ENCODE data around the gene PLA2G2D. TPM values are rescaled to one million over a fixed set of nuclear protein-coding genes. Genes with fewer than 3 reads are reported as not detected.

Gene PLA2G2D
- total RNA-seq, 1 donor from 2014 or later = not detected

DNA sequence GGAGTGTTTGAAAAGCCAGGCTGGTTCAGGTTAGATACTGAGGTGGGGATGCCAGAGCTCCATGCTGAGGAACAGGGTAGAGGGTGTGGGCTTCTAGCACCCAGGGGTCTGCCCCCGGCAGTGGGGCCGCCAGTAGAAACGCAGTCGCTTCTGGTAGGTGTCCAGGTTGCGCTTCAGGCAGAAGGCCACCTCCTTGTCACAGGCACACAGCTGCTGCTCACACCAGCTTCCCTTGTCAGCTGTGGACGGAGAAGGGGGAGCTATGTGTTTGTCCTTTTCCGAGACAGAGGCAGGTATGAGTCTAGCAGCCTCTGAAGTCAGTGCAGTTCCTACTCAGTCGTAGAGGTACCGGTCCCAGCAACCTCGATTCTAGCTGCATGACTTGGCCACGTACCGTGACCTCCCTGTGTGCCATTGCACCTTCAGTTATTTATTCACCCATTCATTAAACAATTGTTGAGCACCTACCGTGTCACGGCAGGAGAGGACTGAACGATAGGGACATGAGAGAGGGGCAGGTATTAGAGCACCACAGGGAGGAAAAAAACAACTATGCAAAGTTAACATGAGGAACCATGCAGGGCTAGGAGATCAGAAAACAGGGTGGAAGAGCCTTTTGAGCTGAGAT, 5.2 kb downstream of the PLA2G2D start:
- H3K4me2 ChIP-seq = no peak overlapping the region
- no peak overlapping the region for H3K9ac ChIP-seq
- no peak overlapping the region for H3K4me3 ChIP-seq
- H3K79me2 ChIP-seq (ENCODE audit: low read depth) = no peaks in the 10 kb centered on the region
- H3K27me3 Mint-ChIP-seq (ENCODE audit: insufficient read depth, low read depth) = peaks cover 13% of the 10 kb centered on the region
- no peaks in the 10 kb centered on the region for H3K36me3 Mint-ChIP-seq
- H3F3A ChIP-seq (ENCODE audit: low read depth) = no peaks in the 10 kb centered on the region
- no peaks in the 10 kb centered on the region for H3K36me3 ChIP-seq
- no peaks in the 10 kb centered on the region for H3K9me3 ChIP-seq (ENCODE audit: low read depth)
- H4K20me1 ChIP-seq (ENCODE audit: low read depth) = no peaks in the 10 kb centered on the region
- no peak overlapping the region for H3K27ac Mint-ChIP-seq
- H3K4me1 ChIP-seq = no peaks in the 10 kb centered on the region
- no peaks in the 10 kb centered on the region for H3K27me3 ChIP-seq
- H3K4me3 Mint-ChIP-seq = no peak overlapping the region
- H3K9me3 Mint-ChIP-seq = no peaks in the 10 kb centered on the region
- no peaks in the 10 kb centered on the region for H3K4me1 Mint-ChIP-seq
- no peak overlapping the region for H2AFZ ChIP-seq (replicated peaks)
- no peak overlapping the region for H3K27ac ChIP-seq
- no peak for DNase-seq (ENCODE audit: low spot score)
- no peak for TF ChIP-seq CTCF (IDR thresholded peaks at IDR 0.05)
- no peak for TF ChIP-seq EZH2phosphoT487 (IDR thresholded peaks at IDR 0.05)
- no peak for TF ChIP-seq EZH2 (IDR thresholded peaks at IDR 0.05)

DNA sequence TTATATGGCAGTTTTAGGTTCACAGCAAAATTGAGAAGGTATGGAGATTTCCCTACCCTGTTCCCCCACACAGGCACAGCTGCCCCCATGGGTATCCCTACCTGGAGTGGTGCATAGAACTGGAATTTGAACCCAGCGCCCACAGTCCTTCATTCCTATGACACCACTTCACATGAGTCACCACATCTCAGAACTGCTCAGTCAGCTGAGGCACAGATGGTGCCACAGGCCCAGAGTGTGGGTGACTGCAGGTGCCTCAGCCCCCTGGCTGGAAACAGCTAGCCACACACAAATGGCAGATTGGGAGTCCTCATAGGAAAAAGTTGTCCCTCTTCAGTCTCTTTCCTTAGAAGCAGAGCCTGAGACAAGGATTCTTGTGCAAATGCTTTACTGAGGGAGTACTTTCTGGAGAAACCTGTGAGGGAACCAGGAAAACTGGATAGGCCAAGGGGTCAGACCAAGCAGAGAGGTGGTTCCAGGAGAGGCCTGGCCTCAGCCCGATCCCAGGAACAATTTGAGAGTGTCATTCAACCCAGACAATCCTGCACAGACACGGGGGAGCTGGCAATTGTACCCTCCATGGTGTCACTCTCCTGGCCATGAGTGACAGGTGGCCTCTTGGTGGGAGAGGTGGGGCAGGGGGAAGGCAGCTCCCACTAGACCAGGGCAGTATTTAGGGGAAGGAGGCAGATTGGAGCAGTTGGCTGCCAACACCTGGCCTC, 6.9 kb downstream of the PLA2G2D start:
- Histone ChIP-seq H3K4me1 (no peaks in the 10 kb centered on the region), H3K36me3 (no peaks in the 10 kb centered on the region), H3K4me3 (no peak overlapping the region), H4K20me1 (ENCODE audit: low read depth) (no peaks in the 10 kb centered on the region), H3F3A (ENCODE audit: low read depth) (no peaks in the 10 kb centered on the region), H3K79me2 (ENCODE audit: low read depth) (no peaks in the 10 kb centered on the region), H3K27me3 (no peaks in the 10 kb centered on the region), H3K27ac (no peak overlapping the region), H3K9ac (no peak overlapping the region), H3K4me2 (no peak overlapping the region), H2AFZ (replicated peaks) (no peak overlapping the region), H3K9me3 (ENCODE audit: low read depth) (no peaks in the 10 kb centered on the region)
- peaks cover 13% of the 10 kb centered on the region for H3K27me3 Mint-ChIP-seq (ENCODE audit: insufficient read depth, low read depth)
- peaks cover 6% of the 10 kb centered on the region for H3K4me1 Mint-ChIP-seq
- H3K4me3 Mint-ChIP-seq = no peak overlapping the region
- no peaks in the 10 kb centered on the region for H3K36me3 Mint-ChIP-seq
- TF ChIP-seq EZH2 (IDR thresholded peaks at IDR 0.05) (no peak), EZH2phosphoT487 (IDR thresholded peaks at IDR 0.05) (no peak), CTCF (IDR thresholded peaks at IDR 0.05) (no peak)
- no peak overlapping the region for H3K27ac Mint-ChIP-seq
- no peaks in the 10 kb centered on the region for H3K9me3 Mint-ChIP-seq
- DNase-seq (ENCODE audit: low spot score) = no peak

DNA sequence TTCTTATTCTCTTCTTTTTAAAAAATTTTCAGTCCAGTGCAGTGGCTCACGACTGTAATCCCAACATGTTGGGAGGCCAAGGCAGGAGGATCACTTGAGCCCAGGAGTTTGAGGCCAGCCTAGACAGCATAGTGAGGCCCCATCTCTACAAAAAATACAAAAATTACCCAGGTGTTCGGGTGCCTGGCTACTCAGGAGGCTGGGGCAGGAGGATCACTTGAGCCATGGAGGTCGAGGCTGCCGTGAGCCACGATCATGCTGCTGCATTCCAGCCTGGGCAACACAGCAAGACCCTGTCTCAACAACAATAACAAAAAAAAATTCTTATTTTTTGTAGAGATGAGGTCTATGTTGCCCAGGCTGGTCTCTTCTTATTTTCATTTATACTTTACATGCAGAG, 7.9 kb downstream of the PLA2G2D start:
- Mint-ChIP-seq H3K36me3 (no peaks in the 10 kb centered on the region), H3K9me3 (no peaks in the 10 kb centered on the region)

More for the DNA sequence above, 7.9 kb downstream of the PLA2G2D start:
- Mint-ChIP-seq H3K27ac (no peak overlapping the region), H3K27me3 (ENCODE audit: insufficient read depth, low read depth) (peaks cover 13% of the 10 kb centered on the region), H3K4me3 (no peak overlapping the region), H3K4me1 (peaks cover 6% of the 10 kb centered on the region)
- no peak overlapping the region for H3K4me2 ChIP-seq
- no peaks in the 10 kb centered on the region for H3K4me1 ChIP-seq
- H3K27me3 ChIP-seq = no peaks in the 10 kb centered on the region
- no peak for DNase-seq (ENCODE audit: low spot score)
- no peak overlapping the region for H3K4me3 ChIP-seq
- H2AFZ ChIP-seq (replicated peaks) = no peak overlapping the region
- H3K9ac ChIP-seq = no peak overlapping the region
- TF ChIP-seq EZH2phosphoT487 (IDR thresholded peaks at IDR 0.05) = no peak
- no peak for TF ChIP-seq EZH2 (IDR thresholded peaks at IDR 0.05)
- TF ChIP-seq CTCF (IDR thresholded peaks at IDR 0.05) = no peak
- H3K9me3 ChIP-seq (ENCODE audit: low read depth) = no peaks in the 10 kb centered on the region
- H3F3A ChIP-seq (ENCODE audit: low read depth) = no peaks in the 10 kb centered on the region
- H3K27ac ChIP-seq = no peak overlapping the region
- H3K79me2 ChIP-seq (ENCODE audit: low read depth) = no peaks in the 10 kb centered on the region
- no peaks in the 10 kb centered on the region for H4K20me1 ChIP-seq (ENCODE audit: low read depth)
- no peaks in the 10 kb centered on the region for H3K36me3 ChIP-seq
